Activated CD8-positive, alpha-beta memory T cell treated with anti-CD3 and anti-CD28 coated beads, Interleukin-2, amount 50 U/mL, for 48 hours (primary cell): ENCODE results near the gene RFC4.
"Not testable (repeated sequence)": the region's sequence is repeated elsewhere in the genome, so short reads cannot be mapped to it uniquely, and the experiment has no call there.

Experiments used
- DNase-seq: peaks from one replicate; pipeline ENCODE4 v3.0.0-alpha.2; 2020

The RFC4 gene

DNA sequence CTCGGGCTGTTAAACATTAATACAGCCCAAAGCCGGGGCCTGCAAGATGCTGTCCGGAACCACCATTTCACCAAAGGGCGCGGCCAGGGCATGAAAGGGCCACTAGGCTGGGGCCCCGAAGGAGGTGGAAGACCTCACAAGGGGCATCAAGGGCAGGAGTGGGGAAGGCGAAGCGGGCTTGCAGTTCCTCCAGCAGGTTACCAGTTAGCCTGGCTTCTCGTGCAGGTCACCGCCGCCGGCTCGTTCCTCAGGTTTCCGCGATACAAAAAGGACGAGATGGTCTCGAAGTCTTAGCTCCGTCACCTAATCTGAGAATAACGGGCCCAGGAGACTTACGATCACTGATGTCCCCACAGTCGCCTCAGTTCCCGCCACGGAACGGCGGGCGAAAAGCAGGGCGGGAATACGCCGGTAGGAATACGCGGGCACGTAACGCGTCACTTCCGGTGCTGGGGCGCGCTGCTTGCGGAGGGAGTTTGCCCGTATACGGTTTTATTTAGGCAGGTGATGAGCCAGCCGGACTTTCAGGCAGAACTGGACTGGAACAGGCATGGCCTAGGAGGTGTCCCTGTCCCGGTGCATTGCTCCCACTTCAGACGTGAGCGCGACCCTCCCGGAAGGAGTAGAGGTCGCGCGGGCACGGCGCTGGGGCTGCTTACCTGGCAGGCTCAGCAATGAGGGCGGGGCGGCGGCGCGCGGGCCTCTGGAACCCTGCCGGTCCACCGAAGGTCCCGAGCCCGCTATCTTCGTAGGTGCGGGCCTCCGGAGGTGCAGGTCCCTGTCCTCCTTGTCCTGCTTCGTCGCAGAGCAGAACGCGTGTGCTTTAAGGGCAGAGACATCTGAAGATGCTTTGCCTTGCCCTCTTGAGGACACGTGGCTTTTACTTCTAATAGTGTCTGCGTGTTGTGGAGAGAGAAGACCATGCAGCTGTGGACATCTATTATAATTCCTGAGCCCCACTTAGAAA is at the start of gene RFC4:
RFC4 (minus strand) TSS at position 394 of the 967 bp plus-strand sequence. CDS start 1,769 bp downstream, outside the sequence.
- DNase-seq, result peak; percentile 94

- no peak for DNase-seq
Observed at GRCh38 chr3:186854954-186855353, 48.7 kb upstream of the RFC4 start.

DNA sequence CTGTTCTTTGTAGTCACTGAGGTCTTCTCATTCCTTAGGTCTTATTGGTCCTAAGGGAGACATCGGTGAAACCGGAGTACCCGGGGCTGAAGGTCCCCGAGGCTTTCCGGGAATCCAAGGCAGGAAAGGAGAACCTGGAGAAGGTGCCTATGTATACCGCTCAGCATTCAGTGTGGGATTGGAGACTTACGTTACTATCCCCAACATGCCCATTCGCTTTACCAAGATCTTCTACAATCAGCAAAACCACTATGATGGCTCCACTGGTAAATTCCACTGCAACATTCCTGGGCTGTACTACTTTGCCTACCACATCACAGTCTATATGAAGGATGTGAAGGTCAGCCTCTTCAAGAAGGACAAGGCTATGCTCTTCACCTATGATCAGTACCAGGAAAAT is 47.9 kb upstream of the RFC4 start:
- no peak for DNase-seq

DNA sequence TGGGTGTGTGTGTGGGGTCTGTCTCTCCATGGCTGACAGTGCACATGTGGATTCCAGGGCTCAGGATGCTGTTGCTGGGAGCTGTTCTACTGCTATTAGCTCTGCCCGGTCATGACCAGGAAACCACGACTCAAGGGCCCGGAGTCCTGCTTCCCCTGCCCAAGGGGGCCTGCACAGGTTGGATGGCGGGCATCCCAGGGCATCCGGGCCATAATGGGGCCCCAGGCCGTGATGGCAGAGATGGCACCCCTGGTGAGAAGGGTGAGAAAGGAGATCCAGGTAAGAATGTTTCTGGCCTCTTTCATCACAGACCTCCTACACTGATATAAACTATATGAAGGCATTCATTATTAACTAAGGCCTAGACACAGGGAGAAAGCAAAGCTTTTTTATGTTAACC is 46.7 kb upstream of the RFC4 start:
- DNase-seq, result no peak

DNA sequence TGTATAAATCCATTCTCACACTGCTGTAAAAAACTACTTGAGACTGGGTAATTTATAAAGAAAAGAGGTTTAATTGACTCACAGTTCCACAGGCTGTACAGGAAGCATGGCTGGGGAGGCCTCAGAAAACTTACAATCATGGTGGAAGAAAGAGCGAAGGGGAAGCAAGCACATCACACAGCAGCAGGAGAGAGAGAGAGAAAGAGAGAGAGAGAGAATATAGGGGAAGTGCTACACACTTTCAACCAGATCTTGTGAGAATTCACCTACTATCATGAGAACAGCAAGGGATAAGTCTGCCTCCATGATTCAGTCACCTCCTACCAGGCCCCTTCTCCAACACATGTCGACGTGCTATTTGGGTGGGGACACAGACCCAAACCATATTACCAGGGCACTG is 45.6 kb upstream of the RFC4 start:
- DNase-seq, result not testable (repeated sequence)

GRCh38 chr3:186849374-186849975 is 43.2 kb upstream of the RFC4 start:
- no peak for DNase-seq

GRCh38 chr3:186847437-186847836 is 41.2 kb upstream of the RFC4 start:
- no peak for DNase-seq

- no peak for DNase-seq
Observed at GRCh38 chr3:186845756-186846155, 39.5 kb upstream of the RFC4 start.

- no peak for DNase-seq
Observed at GRCh38 chr3:186844908-186845307, 38.6 kb upstream of the RFC4 start.

GRCh38 chr3:186843039-186843432 is 36.8 kb upstream of the RFC4 start:
- DNase-seq, result no peak

DNA sequence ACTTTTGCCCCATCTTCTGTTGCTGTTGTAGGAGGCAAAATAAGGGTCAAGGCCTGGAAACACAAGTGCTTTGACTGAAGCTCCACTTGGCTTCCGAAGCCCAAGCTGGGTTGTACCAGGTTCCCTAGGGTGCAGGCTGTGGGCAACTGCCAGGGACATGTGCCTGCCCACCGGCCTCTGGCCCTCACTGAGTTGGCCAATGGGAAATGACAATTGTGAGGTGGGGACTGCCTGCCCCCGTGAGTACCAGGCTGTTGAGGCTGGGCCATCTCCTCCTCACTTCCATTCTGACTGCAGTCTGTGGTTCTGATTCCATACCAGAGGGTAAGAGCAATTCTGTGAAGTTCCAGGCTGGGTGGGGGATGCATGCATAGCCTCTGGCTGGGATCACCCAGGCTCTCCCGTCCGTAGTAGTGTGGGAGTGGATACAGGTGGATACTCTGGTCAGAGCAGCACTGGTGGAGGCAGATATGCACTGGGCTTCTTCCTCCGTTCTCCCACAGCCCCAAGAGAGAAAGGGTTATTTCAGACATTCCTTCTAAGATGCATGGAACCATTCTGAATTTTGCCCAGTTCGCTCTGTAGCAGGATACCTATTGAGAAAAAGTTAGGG is 36.2 kb upstream of the RFC4 start, which contains the start of gene ADIPOQ:
ADIPOQ (plus strand) TSS at position 285 of the 613 bp plus-strand sequence. CDS start 10,349 bp downstream, outside the sequence.
- DNase-seq, result no peak

DNA sequence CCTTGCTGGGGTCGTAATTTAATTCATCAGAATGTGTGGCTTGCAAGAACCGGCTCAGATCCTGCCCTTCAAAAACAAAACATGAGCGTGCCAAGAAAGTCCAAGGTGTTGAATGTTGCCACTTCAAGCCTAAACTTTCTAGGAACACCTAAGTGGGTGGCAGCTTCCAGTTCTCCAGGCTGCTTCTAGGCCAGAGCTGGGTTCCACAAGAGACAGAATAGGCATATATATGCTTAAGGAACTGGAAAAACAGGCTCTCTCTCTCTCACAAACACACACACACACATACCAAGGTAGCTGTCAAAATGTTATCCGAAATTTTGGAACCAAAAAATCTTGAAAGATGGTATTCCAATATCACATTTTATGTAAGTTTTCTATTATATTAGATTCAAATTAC is 35.3 kb upstream of the RFC4 start:
- no peak for DNase-seq

DNA sequence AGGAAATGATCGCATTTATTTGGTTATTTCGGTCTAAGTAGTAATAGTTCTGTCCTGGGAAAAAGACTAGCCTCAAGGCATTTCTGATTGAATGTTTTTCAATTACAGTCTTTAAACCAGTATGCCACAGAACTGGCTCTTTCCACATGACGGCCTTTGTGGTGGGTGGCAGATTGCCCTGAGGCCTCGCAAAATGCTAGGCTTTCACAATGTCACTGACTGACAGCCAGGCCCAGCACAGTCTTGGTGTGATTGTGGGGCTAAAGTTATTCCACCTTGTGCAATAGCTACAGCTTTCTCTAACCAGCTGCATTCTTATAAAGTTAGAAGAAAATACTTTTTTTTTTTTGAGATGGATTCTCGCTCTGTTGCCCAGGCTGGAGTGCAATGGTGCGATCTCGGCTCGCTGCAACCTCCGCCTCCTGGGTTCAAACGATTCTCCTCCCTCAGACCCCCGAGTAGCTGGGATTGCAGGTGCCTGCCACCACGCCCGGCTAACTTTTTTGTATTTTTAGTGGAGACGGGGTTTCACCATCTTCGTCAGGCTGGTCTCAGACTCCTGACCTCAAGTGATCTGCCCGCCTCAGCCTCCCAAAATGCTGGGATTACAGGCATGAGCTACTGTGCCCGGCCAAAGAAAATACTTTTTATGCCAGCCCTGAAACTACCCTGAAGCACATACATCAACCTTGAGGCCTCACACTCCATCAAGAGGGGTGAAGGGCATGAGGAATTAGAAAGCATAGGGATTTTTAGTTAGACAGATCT is 33.8 kb upstream of the RFC4 start:
- no peak for DNase-seq

- no peak for DNase-seq
Observed at GRCh38 chr3:186832276-186832675, 26.0 kb upstream of the RFC4 start.

DNA sequence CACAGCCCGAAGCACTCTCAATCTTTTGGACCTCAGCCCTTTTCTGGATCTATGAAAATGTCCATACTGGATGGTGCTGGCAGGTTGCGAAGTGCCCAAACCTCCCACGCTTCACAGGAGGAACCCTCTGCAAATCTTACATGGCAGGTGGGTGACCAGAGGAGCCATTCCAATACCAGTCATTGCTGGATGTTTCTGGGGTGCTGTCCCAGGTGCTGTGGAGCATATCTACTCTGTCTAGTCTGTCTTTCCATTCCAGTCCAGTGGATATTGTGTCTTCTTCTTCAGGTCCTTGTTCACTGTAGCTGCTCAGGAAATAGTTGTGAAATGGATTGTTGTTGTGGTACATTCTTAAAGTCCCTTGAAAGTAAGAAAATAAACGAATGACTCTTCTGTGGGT is 25.5 kb upstream of the RFC4 start:
- DNase-seq, result no peak

- DNase-seq, result peak; percentile 50
Observed at GRCh38 chr3:186828340-186828739, 22.1 kb upstream of the RFC4 start.

GRCh38 chr3:186826976-186827857 is 20.9 kb upstream of the RFC4 start:
- peak; percentile 92 for DNase-seq

GRCh38 chr3:186826410-186826975 is 20.2 kb upstream of the RFC4 start:
- peak; percentile 65 for DNase-seq

GRCh38 chr3:186825872-186826409 is 19.7 kb upstream of the RFC4 start:
- DNase-seq, result no peak

- peak; percentile 76 for DNase-seq
Observed at GRCh38 chr3:186825294-186825821, 19.1 kb upstream of the RFC4 start.
